ENCODE data around the gene SEL1L. TPM values are rescaled to one million over a fixed set of nuclear protein-coding genes. Genes with fewer than 3 reads are reported as not detected.

The SEL1L gene
- total RNA-seq, 4 donors from 2014 or later = 46.8 to 63.9 (median 51.0) TPM

DNA sequence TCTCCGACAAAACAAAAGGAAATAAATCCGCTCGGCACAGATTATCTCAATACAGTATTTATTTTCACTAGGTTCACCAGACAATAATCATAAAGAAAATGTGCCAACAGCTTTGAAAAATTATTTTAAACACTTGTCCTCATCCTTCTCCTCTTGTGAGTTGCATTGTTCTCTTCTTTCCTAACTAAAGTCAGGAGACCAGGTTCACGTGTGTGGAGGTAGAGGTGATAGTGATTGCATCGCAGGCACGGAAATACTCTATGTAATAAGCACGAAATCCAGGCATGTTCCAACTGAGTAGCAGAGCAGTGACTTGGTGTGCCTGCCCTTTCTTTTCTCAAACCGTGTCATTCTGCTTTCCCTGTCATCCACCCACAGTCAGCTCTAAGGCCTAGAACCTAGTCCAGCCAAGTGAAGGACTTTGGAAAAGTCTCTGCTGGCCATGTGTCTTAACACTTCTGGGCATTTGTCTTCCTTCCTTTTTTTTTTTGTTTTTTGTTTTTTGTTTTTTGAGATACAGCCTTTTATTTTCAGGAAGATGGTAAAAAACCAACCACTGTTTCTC lies 939 bp upstream of the SEL1L start:
- Histone ChIP-seq H3K27me3 (no peaks in the 10 kb centered on the region), H3K9me3 (no peaks in the 10 kb centered on the region), H3K4me1 (peaks cover 36 to 47% of the 10 kb centered on the region in 2 donors), H3K36me3 (no peaks in the 10 kb centered on the region), H3K27ac (peak overlapping the region; percentile 68 to 81 (median 70)), H3K4me3 (peak overlapping the region in 2 of 4 donors; percentile 13 to 37)
- TF ChIP-seq POLR2A (IDR thresholded peaks at IDR 0.05) = no peak
- TF ChIP-seq, protein P1, sequence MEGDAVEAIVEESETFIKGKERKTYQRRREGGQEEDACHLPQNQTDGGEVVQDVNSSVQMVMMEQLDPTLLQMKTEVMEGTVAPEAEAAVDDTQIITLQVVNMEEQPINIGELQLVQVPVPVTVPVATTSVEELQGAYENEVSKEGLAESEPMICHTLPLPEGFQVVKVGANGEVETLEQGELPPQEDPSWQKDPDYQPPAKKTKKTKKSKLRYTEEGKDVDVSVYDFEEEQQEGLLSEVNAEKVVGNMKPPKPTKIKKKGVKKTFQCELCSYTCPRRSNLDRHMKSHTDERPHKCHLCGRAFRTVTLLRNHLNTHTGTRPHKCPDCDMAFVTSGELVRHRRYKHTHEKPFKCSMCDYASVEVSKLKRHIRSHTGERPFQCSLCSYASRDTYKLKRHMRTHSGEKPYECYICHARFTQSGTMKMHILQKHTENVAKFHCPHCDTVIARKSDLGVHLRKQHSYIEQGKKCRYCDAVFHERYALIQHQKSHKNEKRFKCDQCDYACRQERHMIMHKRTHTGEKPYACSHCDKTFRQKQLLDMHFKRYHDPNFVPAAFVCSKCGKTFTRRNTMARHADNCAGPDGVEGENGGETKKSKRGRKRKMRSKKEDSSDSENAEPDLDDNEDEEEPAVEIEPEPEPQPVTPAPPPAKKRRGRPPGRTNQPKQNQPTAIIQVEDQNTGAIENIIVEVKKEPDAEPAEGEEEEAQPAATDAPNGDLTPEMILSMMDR (IDR thresholded peaks at IDR 0.05 in 4 of 5, conservative IDR thresholded peaks at IDR 0.05 in 1 of 5) = no peak
- in situ Hi-C loops (cut with MboI; ENCODE audit: low sequenced_read_pairs in 4 of 4) (no loop called here), intact Hi-C loops (cut with DNase I; ENCODE audit: low total_unique reads) (loop anchor here (5.0 kb wide), 2 partner anchors 312 to 592 kb away; partner anchors contain the start of genes CEP128 and GTF2A1)
- DNase-seq (no peak), ATAC-seq (no peak)

DNA sequence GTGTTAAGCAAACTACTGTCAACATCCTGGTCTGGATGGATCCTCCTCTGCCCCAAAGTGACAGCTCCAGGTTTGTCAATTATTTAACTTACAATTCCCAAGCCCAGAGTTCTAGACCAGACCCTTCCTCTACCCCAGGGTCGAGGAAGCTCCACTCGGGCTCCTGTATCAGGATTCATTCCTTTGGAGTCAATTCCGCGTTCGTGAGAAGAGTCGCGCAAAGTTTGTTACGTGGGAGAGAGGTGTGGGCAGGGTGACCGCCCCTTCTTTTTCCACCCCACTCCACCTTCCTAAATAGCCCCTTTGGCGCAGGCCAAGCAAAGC lies 479 bp downstream of the SEL1L start:
- in situ Hi-C loops (cut with MboI; ENCODE audit: low sequenced_read_pairs in 4 of 4) = no loop called here
- Histone ChIP-seq H3K4me1 (peaks cover 45 to 60% of the 10 kb centered on the region in 2 donors), H3K27ac (peak overlapping the region; percentile 81 to 92 (median 86)), H3K9me3 (no peaks in the 10 kb centered on the region), H3K36me3 (no peaks in the 10 kb centered on the region), H3K27me3 (no peaks in the 10 kb centered on the region), H3K4me3 (peak overlapping the region; percentile 93 to 98 (median 97))
- peak; percentile 2 for ATAC-seq
- intact Hi-C loops (cut with DNase I; ENCODE audit: low total_unique reads) = loop anchor here (5.0 kb wide), 2 partner anchors 311 to 591 kb away; partner anchors contain the start of genes CEP128 and GTF2A1
- no peak for DNase-seq
- no peak for TF ChIP-seq POLR2A (IDR thresholded peaks at IDR 0.05)
- TF ChIP-seq, protein P1 (IDR thresholded peaks at IDR 0.05 in 4 of 5, conservative IDR thresholded peaks at IDR 0.05 in 1 of 5) = no peak

DNA sequence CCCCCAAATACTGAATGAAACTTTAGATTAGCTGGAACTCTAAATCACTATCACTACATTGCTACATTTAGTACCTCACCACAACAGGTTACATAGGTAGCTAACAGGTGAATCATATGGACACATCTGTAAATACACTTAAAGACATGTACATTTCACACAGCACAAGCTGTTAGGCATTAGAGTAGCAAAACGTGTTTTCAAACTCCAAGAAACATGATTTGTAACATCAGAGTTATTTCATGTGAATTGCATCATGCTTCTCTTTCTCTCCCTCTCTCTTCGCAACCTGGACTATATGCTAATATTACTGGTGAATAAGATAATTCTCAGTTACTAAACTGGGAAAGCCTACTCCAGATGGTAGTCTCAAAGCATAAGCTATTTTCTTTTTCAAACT lies 4.3 kb downstream of the SEL1L start:
- DNase-seq = no peak
- ATAC-seq = no peak
- peaks cover 45 to 51% of the 10 kb centered on the region in 2 donors for H3K4me1 ChIP-seq
- intact Hi-C loops (cut with DNase I; ENCODE audit: low total_unique reads) = no loop called here
- H3K4me3 ChIP-seq = no peak overlapping the region
- TF ChIP-seq POLR2A (IDR thresholded peaks at IDR 0.05) = no peak
- TF ChIP-seq, protein P1 (IDR thresholded peaks at IDR 0.05 in 4 of 5, conservative IDR thresholded peaks at IDR 0.05 in 1 of 5) = no peak
- H3K9me3 ChIP-seq = no peaks in the 10 kb centered on the region
- no peaks in the 10 kb centered on the region for H3K27me3 ChIP-seq
- in situ Hi-C loops (cut with MboI; ENCODE audit: low sequenced_read_pairs in 4 of 4) = no loop called here
- H3K36me3 ChIP-seq = peaks cover 0 to 23% of the 10 kb centered on the region in 2 donors
- no peak overlapping the region for H3K27ac ChIP-seq

DNA sequence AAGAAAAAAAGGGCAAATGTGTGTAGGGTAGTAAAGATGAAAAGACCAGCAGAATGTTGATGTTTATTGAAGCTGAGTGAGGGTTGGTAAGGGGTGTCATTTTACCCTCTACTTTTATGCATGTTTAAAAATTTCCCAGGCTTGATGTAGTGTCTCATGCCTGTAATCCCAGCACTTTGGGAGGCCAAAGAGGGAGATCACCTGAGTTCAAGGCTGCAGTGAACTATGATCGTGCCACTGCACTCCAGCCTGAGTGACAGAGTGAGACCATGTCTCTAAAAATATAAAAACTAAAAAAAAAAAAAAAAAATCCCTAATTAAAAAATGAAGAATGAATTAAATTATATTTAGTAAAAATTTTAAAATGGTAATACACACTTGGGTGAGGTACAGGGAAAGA lies 8.5 kb downstream of the SEL1L start:
- DNase-seq (no peak), ATAC-seq (no peak)
- no peaks in the 10 kb centered on the region for H3K27me3 ChIP-seq
- no peak overlapping the region for H3K27ac ChIP-seq
- H3K4me1 ChIP-seq = peaks cover 16 to 18% of the 10 kb centered on the region in 2 donors
- H3K4me3 ChIP-seq = no peak overlapping the region
- in situ Hi-C loops (cut with MboI; ENCODE audit: low sequenced_read_pairs in 4 of 4) = no loop called here
- TF ChIP-seq, protein P1 (IDR thresholded peaks at IDR 0.05 in 4 of 5, conservative IDR thresholded peaks at IDR 0.05 in 1 of 5) = no peak
- no peak for TF ChIP-seq POLR2A (IDR thresholded peaks at IDR 0.05)
- intact Hi-C loops (cut with DNase I; ENCODE audit: low total_unique reads) = no loop called here
- H3K9me3 ChIP-seq = no peaks in the 10 kb centered on the region
- H3K36me3 ChIP-seq = peaks cover 0 to 37% of the 10 kb centered on the region in 2 donors

DNA sequence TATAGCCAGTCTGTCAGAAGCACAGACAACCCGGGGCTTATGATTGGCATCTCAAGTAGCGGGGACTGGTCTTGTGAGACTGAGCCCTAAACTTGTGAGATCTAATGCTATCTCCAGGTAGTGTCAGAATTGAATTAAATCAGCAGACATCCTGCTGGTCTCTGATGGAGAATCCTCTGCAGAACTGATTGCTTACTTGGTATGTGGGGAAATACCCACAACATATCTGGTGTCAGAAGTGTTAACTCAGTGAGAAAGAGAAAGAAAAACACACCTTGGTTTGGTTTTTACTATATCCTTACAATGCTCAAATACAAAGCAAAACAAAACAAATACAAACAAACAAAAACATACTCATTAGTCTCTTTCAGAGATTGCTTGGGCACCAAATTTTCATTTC lies 10.0 kb downstream of the SEL1L start:
- Histone ChIP-seq H3K27me3 (no peaks in the 10 kb centered on the region), H3K27ac (no peak overlapping the region), H3K36me3 (peaks cover 0 to 37% of the 10 kb centered on the region in 2 donors), H3K9me3 (no peaks in the 10 kb centered on the region), H3K4me3 (no peak overlapping the region), H3K4me1 (peaks cover 15 to 16% of the 10 kb centered on the region in 2 donors)
- intact Hi-C loops (cut with DNase I; ENCODE audit: low total_unique reads) = no loop called here
- no peak for TF ChIP-seq POLR2A (IDR thresholded peaks at IDR 0.05)
- TF ChIP-seq, protein P1 (IDR thresholded peaks at IDR 0.05 in 4 of 5, conservative IDR thresholded peaks at IDR 0.05 in 1 of 5) = no peak
- DNase-seq (no peak), ATAC-seq (no peak)
- in situ Hi-C loops (cut with MboI; ENCODE audit: low sequenced_read_pairs in 4 of 4) = no loop called here

Measured in gastrocnemius medialis (tissue), 4 donors.